Stimulated activated CD8-positive, alpha-beta memory T cell treated with anti-CD3 and anti-CD28 coated beads, Interleukin-12 subunit alpha, Interleukin-12 subunit beta, amount 100 ng/mL, for 1 hour (primary cell): ENCODE results near the gene ASB18.

Experiments used
- DNase-seq: peaks from one replicate; pipeline ENCODE4 v3.0.0-alpha.2; 2020; ENCODE audit warnings: low read depth

ASB18 gene

GRCh38 chr2:236208019-236208926 is 55.9 kb downstream of the ASB18 start:
- no peak for DNase-seq

GRCh38 chr2:236207472-236207871 is 56.7 kb downstream of the ASB18 start:
- no peak for DNase-seq

- DNase-seq, result no peak
Measured at GRCh38 chr2:236205867-236206645, 58.1 kb downstream of the ASB18 start.

GRCh38 chr2:236204953-236205352 is 59.3 kb downstream of the ASB18 start:
- DNase-seq, result no peak

DNA sequence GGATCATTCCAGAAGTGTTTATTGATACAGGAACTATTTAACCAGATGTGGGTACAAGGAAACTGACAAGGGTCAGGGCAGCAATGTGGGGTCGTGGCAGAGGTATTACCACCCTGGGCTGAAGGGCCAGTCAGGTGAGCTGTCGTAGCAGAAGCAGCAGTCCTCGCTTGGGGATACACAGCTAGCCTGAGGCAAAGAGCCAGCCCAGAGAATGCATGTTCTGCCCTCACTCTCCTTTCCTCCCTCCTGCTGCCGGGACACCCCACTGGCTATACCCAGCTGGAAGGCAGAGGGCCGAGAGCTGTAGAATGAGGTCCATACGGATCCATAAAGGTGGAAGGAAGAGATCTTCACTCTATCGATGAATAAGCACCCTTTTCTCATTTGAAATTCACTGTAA is 63.8 kb downstream of the ASB18 start:
- DNase-seq, result no peak

GRCh38 chr2:236196366-236196765 is 67.8 kb downstream of the ASB18 start:
- no peak for DNase-seq

DNA sequence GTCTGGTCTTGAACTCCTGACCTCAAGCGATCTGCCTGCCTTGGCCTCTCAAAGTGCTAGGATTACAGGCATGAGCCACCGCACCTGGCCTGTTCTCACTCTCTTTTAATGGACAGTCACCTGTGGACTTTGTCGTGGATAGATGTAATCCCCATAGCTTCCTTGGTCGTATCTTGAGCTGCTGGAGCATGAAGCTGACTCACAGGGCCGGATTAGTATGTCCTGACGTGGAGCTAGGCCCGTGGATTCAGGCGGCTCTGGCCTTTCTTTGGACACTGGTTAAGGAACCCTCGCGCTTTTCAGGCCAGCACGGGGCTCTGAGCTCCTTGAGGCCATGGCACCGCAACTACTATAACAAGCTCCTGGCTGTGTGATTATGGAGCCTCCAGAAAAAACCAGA is 68.5 kb downstream of the ASB18 start:
- DNase-seq, result no peak

- DNase-seq, result no peak
Measured at GRCh38 chr2:236194786-236195185, 69.4 kb downstream of the ASB18 start.

GRCh38 chr2:236193026-236193425 is 71.2 kb downstream of the ASB18 start:
- DNase-seq, result no peak

GRCh38 chr2:236190674-236191073 is 73.5 kb downstream of the ASB18 start:
- DNase-seq, result no peak

GRCh38 chr2:236184701-236185100 is 79.5 kb downstream of the ASB18 start:
- no peak for DNase-seq

DNA sequence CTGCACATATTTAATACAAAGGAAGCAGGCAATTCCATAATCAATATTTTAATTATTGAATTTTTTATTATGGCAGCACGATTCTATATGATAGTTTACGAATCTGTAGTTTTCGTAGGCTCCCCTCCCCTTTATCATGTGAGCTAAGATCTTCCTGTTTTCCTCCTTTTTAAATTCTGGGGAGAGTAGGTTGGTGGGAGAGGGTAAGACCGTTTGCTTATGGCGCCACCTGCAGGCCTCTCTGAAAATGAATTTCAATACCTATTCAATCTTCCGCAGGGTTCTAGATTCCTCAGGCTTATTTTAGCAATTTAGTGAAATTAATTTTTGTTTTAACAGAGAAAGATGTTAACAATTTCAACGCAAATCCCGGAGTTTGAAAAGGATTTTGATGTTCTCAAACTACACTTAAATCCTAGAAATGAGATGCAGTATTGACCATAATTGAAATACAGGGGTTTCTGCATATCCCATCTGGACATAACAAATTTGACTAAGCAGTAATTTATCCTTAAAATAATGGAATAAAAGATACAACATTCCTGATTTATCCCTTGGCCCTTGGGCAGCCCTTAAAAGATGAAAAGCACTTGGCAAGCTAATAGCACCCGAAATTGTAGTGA is 83.3 kb downstream of the ASB18 start:
- no peak for DNase-seq

DNA sequence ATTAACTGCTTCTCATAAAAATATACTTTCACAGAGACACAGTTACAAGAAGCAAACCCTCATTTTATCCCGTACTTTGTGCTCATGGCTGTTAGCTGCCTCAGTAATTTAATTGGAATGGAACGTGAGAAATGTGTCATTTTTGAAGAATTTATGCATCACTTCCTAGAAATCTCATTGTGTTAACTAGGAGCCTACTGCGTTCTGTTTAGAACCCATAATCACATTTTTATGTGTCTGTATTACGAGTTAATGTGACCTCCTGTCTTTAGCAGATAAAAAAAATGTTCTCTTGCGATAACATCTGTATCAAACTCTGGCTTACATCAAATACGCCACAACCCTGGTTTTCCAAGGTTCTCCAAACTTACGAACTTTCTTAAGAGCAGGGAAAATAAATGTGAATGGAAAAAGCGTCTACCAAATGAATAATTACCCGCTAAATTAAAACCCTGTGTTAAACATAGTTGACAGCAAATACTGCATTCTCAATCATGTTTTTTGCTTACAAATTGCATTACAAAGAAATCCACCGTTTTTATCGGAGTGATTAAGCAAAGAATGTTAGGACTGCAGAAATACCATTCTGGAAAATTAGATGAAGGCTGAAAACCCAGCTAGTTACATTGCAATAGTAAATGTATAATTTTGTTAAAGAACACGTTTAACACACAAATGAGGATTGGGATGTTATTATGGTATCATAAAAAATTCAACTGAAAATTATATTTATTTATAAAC is 84.0 kb downstream of the ASB18 start:
- DNase-seq, result no peak

- no peak for DNase-seq
Measured at GRCh38 chr2:236179236-236180075, 84.8 kb downstream of the ASB18 start.

DNA sequence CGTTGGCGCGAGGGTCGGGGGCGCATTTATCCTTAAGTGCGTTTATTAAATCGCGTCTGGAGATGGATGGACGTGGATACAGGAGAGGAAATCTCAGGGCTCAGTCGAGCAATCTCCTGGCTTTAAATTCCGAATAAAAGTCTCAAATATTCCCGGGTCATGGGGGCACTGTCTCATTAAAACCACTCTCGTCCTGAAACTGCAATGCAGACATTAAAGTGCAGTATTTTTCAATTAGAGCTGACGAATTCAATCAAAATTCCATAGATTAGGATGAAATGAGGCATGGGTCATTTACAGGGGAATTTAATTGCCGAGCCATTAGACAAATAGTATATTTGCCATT is 85.3 kb downstream of the ASB18 start:
- DNase-seq, result no peak

DNA sequence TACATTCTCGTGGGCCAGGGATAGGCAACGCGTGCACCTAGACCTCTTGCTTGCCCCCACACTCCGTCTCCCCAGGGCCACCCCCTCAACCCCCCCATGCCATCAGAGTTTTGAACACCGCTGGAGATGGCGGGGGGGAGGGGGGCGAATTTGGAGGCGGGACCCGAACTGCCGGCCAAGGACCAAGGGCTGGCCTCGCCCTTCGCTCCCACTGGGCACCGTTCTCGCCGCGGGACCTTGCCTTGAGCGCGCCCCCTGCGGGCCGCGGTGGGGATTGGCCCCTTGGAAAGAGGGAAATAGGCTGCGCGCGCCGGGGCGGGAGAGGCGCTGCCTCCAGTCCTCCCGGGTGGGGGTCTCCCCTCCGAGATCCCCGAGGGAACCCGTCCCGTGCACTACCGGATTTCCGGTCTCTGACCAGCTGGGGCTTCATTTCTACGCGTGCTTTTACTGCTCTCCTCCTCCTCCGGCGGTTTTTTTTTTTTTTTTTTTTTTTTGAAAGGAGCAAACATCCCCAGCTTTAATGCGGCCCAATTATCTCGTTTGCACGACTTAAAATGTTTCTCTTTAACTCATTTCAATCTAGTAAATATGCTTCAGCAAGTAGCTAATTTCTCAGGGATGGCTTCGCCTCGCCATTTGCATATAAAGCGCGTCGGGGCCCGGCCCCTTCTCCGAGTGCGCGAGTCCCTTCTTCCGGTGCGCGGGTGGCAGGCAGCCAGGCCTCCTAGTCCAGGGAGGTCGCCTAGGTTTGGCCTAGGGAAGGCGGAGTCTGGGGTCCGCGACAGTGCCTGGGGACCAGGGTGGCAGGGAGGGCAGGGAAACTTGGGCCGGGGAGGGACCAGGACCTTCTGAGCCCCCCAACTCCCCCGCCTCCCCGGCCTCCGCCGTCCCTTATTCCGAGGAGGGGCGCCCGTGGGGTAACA is 86.0 kb downstream of the ASB18 start:
- no peak for DNase-seq

DNA sequence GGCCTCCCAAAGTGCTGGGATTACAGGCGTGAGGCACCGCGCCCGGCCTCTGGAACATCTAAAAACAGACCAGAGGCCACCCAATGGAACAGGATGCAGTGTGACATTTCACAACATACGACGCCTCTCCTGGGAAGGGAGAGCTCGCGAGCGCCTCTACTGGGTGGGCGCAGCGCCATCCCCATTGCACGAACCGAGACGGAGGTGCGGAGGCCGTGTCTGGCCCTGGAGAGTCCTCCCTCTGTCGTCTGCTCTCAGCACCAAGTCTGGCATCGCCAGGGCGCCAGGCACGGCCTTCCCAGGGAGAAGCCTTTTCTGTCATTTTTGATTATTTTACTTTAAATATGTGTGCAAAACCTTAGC is 86.6 kb downstream of the ASB18 start:
- DNase-seq, result no peak

GRCh38 chr2:236176951-236177350 is 87.3 kb downstream of the ASB18 start:
- no peak for DNase-seq

GRCh38 chr2:236176417-236176816 is 87.8 kb downstream of the ASB18 start:
- DNase-seq, result no peak

- DNase-seq, result no peak
Measured at GRCh38 chr2:236175548-236176150, 88.6 kb downstream of the ASB18 start.
